Measurements from ENCODE around the gene ZNF17. TPM values are rescaled to one million over a fixed set of nuclear protein-coding genes. Genes with fewer than 3 reads are reported as not detected.

The ZNF17 gene
- total RNA-seq = 1.5 TPM

- Histone ChIP-seq H3K36me3 (peaks cover 30 to 35% of the 10 kb centered on the region in 2 donors), H3K27me3 (no peaks in the 10 kb centered on the region), H3K9me3 (peaks cover 21 to 47% of the 10 kb centered on the region in 2 donors), H3K27ac (peak within 1 kb of the TSS; percentile 63 to 71), H3K4me3 (peak within 1 kb of the TSS; percentile 65 to 87), H3K4me1 (no peaks in the 10 kb centered on the region)
- TF ChIP-seq CTCF (IDR thresholded peaks at IDR 0.05) = no peak
- peak; percentile 80 to 96 for DNase-seq (ENCODE audit: low spot score in 2 of 2)
- intact Hi-C loops (cut with DNase I) = loop anchor here (1.0 kb wide), 3 partner anchors 21 to 48 kb away; partner anchors contain the start of genes TRAPPC2B, ZNF547 and ZNF749
Measured at GRCh38 chr19:57410877-57411671, at the start of gene ZNF17. TSS of gene ZNF17 (plus strand) at chr19:57411161. CDS start at chr19:57413616, 2,455 bp downstream.

- Histone ChIP-seq H3K27ac (peak overlapping the region; percentile 74 to 95), H3K4me1 (no peaks in the 10 kb centered on the region), H3K4me3 (peak overlapping the region; percentile 41 to 87), H3K27me3 (no peaks in the 10 kb centered on the region), H3K36me3 (peaks cover 15 to 29% of the 10 kb centered on the region in 2 donors), H3K9me3 (peaks cover 36 to 75% of the 10 kb centered on the region in 2 donors)
- no peak for TF ChIP-seq CTCF (IDR thresholded peaks at IDR 0.05)
- DNase-seq (ENCODE audit: low spot score in 2 of 2) = no peak
- intact Hi-C loops (cut with DNase I) = loop anchor here (2.0 kb wide), 2 partner anchors 72 to 164 kb away; partner anchors contain the start of genes ZNF549 and ZNF749
Measured at GRCh38 chr19:57362419-57362818, 48.5 kb upstream of the ZNF17 start.

GRCh38 chr19:57362997-57363687 lies 47.8 kb upstream of the ZNF17 start, which contains the start of the genes TRAPPC2B and ZNF547:
TSS of gene TRAPPC2B (plus strand) at chr19:57363551. CDS start at chr19:57364834, 1,283 bp downstream.
TSS of gene ZNF547 (plus strand) at chr19:57363551. CDS start at chr19:57368556, 5,005 bp downstream.
- peak within 1 kb of the TSS; percentile 95 for H3K27ac ChIP-seq

GRCh38 chr19:57363688-57364181 lies 47.2 kb upstream of the ZNF17 start:
- intact Hi-C loops (cut with DNase I) = loop anchor here (1.0 to 2.0 kb wide), 7 partner anchors 26 to 163 kb away; partner anchors contain the start of genes ZNF17, ZNF460, ZNF543 and ZNF548
- Histone ChIP-seq H3K36me3 (peaks cover 5 to 16% of the 10 kb centered on the region in 2 donors), H3K27ac (peak overlapping the region; percentile 95), H3K27me3 (no peaks in the 10 kb centered on the region), H3K4me3 (peak overlapping the region; percentile 79 to 87), H3K4me1 (no peaks in the 10 kb centered on the region), H3K9me3 (peaks cover 30 to 67% of the 10 kb centered on the region in 2 donors)
- no peak for DNase-seq (ENCODE audit: low spot score in 2 of 2)
- no peak for TF ChIP-seq CTCF (IDR thresholded peaks at IDR 0.05)

More at GRCh38 chr19:57362997-57363687, 47.8 kb upstream of the ZNF17 start, which contains the start of the genes TRAPPC2B and ZNF547:
- H3K4me1 ChIP-seq = no peaks in the 10 kb centered on the region
- TF ChIP-seq CTCF (IDR thresholded peaks at IDR 0.05) = no peak
- peak; percentile 99 to 100 for DNase-seq (ENCODE audit: low spot score in 2 of 2)
- peak within 1 kb of the TSS; percentile 79 to 87 for H3K4me3 ChIP-seq
- intact Hi-C loops (cut with DNase I) = loop anchor here (1.0 to 2.0 kb wide), 7 partner anchors 26 to 164 kb away; partner anchors contain the start of genes ZNF17, ZNF460, ZNF543 and ZNF548
- peaks cover 10 to 22% of the 10 kb centered on the region in 2 donors for H3K36me3 ChIP-seq
- no peaks in the 10 kb centered on the region for H3K27me3 ChIP-seq
- H3K9me3 ChIP-seq = peaks cover 35 to 73% of the 10 kb centered on the region in 2 donors

GRCh38 chr19:57366776-57367175 lies 44.2 kb upstream of the ZNF17 start:
- H3K4me1 ChIP-seq = no peaks in the 10 kb centered on the region
- intact Hi-C loops (cut with DNase I) = no loop called here
- peaks cover 18 to 37% of the 10 kb centered on the region in 2 donors for H3K9me3 ChIP-seq
- no peaks in the 10 kb centered on the region for H3K27me3 ChIP-seq
- no peak for DNase-seq (ENCODE audit: low spot score in 2 of 2)
- peaks cover 7 to 18% of the 10 kb centered on the region in 2 donors for H3K36me3 ChIP-seq
- H3K27ac ChIP-seq = no peak overlapping the region
- no peak for TF ChIP-seq CTCF (IDR thresholded peaks at IDR 0.05)
- H3K4me3 ChIP-seq = no peak overlapping the region

All from ascending aorta (tissue), 2 donors.